Measurements from ENCODE around the gene BTBD9.

The BTBD9 gene

DNA sequence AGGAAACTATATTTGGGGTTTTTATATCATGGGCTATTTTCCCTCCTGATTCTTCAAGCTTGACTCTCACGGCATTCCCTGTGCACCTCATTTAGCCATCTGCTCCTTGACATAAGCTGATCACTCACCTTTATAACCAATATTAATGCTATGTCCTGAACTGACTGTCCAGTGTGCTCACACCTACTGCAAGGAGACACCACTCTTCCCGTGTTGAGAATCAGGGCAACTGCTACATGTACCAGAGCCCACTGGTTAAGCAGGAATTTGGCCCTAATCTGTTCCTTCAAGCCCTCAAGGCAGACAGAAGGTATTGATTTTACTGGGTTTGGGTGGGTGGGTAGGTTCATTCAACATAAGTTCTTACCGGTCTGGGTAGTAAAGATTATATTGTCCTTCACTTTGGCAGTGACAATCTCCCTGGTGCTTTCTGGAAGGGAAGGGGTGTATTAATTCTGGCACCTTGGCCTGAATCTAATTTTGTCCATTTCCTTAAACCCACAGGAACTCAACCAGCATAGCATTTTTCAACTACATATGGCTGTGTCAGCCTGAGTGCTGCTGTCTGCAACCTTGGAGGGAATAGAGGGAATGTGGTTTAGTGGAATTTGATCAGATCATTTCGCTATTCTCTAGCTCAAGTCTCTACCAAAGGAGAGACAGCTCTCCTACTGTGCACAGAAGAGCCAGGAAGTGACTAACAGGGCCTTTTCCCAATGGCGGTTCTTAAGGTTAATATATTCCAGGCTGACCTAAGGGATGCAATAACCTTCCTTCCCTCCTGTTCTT is 293.2 kb downstream of the BTBD9 start:
- TF ChIP-seq, protein P1, sequence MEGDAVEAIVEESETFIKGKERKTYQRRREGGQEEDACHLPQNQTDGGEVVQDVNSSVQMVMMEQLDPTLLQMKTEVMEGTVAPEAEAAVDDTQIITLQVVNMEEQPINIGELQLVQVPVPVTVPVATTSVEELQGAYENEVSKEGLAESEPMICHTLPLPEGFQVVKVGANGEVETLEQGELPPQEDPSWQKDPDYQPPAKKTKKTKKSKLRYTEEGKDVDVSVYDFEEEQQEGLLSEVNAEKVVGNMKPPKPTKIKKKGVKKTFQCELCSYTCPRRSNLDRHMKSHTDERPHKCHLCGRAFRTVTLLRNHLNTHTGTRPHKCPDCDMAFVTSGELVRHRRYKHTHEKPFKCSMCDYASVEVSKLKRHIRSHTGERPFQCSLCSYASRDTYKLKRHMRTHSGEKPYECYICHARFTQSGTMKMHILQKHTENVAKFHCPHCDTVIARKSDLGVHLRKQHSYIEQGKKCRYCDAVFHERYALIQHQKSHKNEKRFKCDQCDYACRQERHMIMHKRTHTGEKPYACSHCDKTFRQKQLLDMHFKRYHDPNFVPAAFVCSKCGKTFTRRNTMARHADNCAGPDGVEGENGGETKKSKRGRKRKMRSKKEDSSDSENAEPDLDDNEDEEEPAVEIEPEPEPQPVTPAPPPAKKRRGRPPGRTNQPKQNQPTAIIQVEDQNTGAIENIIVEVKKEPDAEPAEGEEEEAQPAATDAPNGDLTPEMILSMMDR (IDR thresholded peaks at IDR 0.05) = no peak

DNA sequence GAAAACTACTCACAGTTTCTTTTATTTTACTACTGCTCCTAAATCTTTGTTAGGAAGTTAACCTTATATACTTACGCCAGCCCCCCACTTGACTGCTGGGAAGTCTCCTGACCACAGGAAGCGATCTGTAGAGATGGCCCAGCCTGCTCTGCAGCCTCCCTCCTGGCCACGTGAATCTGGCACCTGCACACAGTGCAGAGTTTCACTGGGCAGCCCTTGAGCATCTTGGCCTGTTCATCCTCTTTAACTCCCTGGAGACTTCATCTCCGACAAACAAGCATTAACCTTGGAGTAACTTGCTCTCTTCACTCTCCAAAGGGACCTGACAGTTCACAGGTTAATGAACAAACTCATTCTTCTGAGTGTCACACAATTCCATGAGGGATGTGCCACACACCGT is 294.1 kb downstream of the BTBD9 start:
- TF ChIP-seq, protein P1 (IDR thresholded peaks at IDR 0.05) = no peak

DNA sequence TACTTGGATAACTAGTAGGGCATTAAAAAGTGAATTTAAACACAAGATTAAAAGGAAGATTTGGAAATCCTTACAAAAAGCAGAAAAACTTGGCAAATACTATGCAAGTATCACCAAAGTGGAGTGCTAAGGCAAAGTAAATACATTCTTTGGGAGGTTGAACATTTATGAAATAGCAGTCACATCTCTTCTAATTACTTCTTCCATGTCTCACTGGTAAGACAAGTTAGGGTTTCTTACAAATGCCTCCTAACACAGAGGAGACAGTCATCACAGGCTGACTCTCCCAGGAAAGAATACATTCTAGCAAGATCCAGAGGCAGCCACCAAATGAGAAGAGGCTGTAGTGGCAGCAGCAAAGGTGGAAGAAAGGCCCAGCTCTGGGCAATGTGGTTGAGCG is 298.2 kb downstream of the BTBD9 start:
- TF ChIP-seq, protein P1 (IDR thresholded peaks at IDR 0.05) = no peak

DNA sequence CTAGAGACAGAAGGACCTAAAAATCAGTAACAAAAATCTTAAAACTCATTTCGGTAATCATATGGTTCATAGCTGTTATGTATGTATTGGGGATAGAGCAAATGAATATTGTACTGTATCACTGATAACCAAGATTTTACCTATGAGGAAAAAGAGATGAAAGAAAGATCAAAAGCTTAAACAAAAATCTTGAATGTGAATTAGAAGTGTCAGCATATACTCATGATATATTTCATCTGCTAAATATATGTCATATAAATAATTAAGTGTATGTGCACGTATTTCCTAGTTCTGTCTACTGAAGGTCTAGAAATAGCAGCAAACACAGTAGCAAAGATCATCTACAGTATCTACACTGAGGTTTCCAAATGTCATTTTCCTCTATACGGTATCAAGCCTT is 299.8 kb downstream of the BTBD9 start:
- TF ChIP-seq, protein P1 (IDR thresholded peaks at IDR 0.05) = no peak

DNA sequence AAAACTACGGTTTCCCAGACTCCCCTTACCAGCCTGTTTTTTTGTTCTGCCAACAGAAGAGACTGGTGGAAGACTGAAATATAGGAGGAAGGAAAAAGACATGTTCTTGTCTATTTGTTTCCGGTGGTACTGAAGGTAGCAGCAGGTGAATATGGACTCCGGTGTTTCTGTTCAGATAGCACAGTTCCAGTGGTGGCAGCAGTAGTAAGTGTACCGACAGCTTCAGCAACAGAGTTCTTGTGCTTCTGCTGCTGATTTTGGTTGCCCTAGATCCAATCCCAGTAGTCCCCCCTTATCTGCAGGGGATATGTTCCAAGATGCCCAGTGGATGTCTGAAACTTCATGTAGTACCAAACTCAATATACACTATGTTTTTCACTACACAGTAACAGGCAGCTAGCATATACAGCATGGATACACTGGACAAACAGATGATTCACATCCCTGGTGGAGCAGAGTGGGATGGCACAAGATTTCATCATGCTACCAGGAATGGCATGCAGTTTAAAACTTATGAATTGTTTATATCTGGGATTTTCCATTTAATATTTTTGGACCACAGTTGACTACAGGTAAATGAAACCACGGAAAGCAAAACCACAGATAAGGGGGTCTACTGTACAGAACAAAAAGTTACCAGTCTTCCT is 301.8 kb downstream of the BTBD9 start:
- TF ChIP-seq, protein P1 (IDR thresholded peaks at IDR 0.05) = no peak

DNA sequence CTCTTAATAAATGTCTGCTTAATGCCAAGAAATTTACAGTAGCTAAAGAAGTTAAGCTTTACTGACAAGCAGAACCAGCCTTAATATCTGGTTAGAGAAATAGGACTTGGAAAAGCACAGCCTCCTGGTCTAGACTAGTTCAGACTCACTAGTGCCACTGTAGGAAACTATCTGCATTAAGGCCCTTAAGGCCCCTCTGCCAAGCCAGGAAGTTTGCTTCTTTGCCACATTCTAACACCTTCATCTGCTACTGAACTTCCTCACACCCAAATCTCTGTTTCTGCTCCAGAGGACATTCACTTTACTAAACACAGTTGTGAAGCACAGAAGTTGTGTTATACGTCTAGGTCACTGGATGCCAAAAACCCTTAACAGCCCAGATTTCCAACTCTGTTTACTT is 302.8 kb downstream of the BTBD9 start:
- TF ChIP-seq, protein P1 (IDR thresholded peaks at IDR 0.05) = no peak

DNA sequence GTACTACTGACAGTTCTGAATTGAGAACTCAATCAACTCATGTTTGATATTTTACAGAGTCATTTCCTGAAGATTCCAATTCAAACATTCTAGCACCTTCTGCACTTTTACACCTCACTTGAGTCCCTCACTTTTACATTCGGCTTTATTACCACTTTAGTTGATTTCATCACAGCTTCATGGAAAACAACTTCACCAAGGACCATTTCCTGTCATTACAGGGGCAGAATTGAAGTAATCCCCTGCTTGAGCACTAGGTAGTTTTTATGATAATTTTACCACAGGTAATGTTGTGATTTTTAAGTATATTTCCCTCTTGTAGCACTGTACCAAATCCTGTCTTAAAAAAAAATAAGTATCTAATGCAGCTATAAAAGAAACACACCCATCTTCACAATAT is 312.9 kb downstream of the BTBD9 start:
- TF ChIP-seq, protein P1 (IDR thresholded peaks at IDR 0.05) = no peak
